Vagina (tissue), 2 donors: Measurements from ENCODE around the gene AREG.

Source experiments
- CTCF ChIP-seq, 3 experiments: fragments of 450-650 bp in 2 of 3; fragments of 200-600 bp in 1 of 3; sonication (generic) in 1 of 3; IDR thresholded peaks; one replicate each; pipeline ENCODE4 v1.5.1; 2017 to 2019; ENCODE audit warnings: antibody characterized with exemption in 3 of 3, mild to moderate bottlenecking in 2 of 3, moderate library complexity in 2 of 3
- POLR2A ChIP-seq, 2 donors: fragments of 450-650 bp; IDR thresholded peaks; one replicate each; pipeline ENCODE4 v1.6.1; 2017; ENCODE audit warnings: antibody characterized with exemption in 2 of 2, mild to moderate bottlenecking in 2 of 2, moderate library complexity in 2 of 2
- POLR2AphosphoS5 ChIP-seq, 2 donors: sonication (generic); formaldehyde crosslinking; IDR thresholded peaks; one replicate each; pipeline ENCODE4 v1.9.0; 2017; ENCODE audit warnings: antibody characterized with exemption in 2 of 2, mild to moderate bottlenecking in 2 of 2, low read depth in 1 of 2; ENCODE audit not compliant: insufficient read depth in 1 of 2

GRCh38 chr4:74481891-74482609, 37.1 kb downstream of the AREG start:
- TF ChIP-seq CTCF (IDR thresholded peaks at IDR 0.05), result no peak
- no peak for TF ChIP-seq POLR2A (IDR thresholded peaks at IDR 0.05)
- no peak for TF ChIP-seq POLR2AphosphoS5 (IDR thresholded peaks at IDR 0.05; ENCODE audit: insufficient read depth in 1 of 2, low read depth in 1 of 2)
